Natural killer cell (primary cell): ENCODE results near the gene FHOD3. TPM values are rescaled to one million over a fixed set of nuclear protein-coding genes. Genes with fewer than 3 reads are reported as not detected.

Experiments
- ATAC-seq, 3 donors: fragments of 150-1000 bp in 2 of 3; fragments of 200-7000 bp in 1 of 3; cut with Tn5 transposase; 1 replicate in 1 of 3; 2 replicates in 2 of 3; pipeline ENCODE4 v1.10.0; 2021; ENCODE audit warnings: mild to moderate bottlenecking in 2 of 3, moderate library complexity in 2 of 3
- DNase-seq, 2 donors: peaks; one replicate each; pipeline versions ENCODE4 v3.0.0 to v3.0.0-alpha.2; 2013 to 2021; ENCODE audit warnings: mixed read lengths in 1 of 2
- H3K27ac ChIP-seq: one replicate; pipeline ENCODE4 v1.5.1; 2013; ENCODE audit warnings: mild to moderate bottlenecking, low read length
- H3K27me3 ChIP-seq: one replicate; pipeline ENCODE4 v1.6.1; 2013; ENCODE audit warnings: low read length; ENCODE audit not compliant: control insufficient read depth, insufficient read depth
- H3K36me3 ChIP-seq: one replicate; pipeline ENCODE4 v1.6.1; 2013; ENCODE audit warnings: low read length; ENCODE audit not compliant: control insufficient read depth, insufficient read depth
- H3K4me1 ChIP-seq: one replicate; pipeline ENCODE4 v1.6.1; 2013; ENCODE audit warnings: low read length; ENCODE audit not compliant: control insufficient read depth, insufficient read depth
- H3K4me3 ChIP-seq: one replicate; pipeline ENCODE4 v1.5.1; 2013; ENCODE audit warnings: low read length
- H3K9me3 ChIP-seq: one replicate; pipeline ENCODE4 v1.6.1; 2013; ENCODE audit warnings: low read length; ENCODE audit not compliant: control insufficient read depth, insufficient read depth
- H3K27ac Mint-ChIP-seq, 2 donors: one replicate each; pipeline ENCODE4 v1.8.0; 2022; ENCODE audit warnings: mild to moderate bottlenecking in 2 of 2, mixed read lengths in 2 of 2, moderate library complexity in 1 of 2
- H3K27me3 Mint-ChIP-seq, 2 donors: one replicate each; pipeline ENCODE4 v1.8.0; 2022; ENCODE audit warnings: low read depth in 2 of 2, mixed read lengths in 2 of 2
- H3K36me3 Mint-ChIP-seq: one replicate; pipeline ENCODE4 v1.8.0; 2022; ENCODE audit warnings: mixed read lengths
- H3K4me1 Mint-ChIP-seq, 2 donors: one replicate each; pipeline ENCODE4 v1.8.0; 2022; ENCODE audit warnings: mixed read lengths in 2 of 2
- H3K4me3 Mint-ChIP-seq: one replicate; pipeline ENCODE4 v1.8.0; 2022; ENCODE audit warnings: mild to moderate bottlenecking, moderate library complexity, mixed read lengths
- H3K9me3 Mint-ChIP-seq, 2 donors: one replicate each; pipeline ENCODE4 v1.8.0; 2022; ENCODE audit warnings: mixed read lengths in 2 of 2
- CTCF ChIP-seq: fragments of 200-600 bp; IDR thresholded peaks from one replicate; pipeline ENCODE4 v1.8.0; 2022; ENCODE audit warnings: antibody characterized with exemption
- WGBS: methylation state at CpG from one replicate; pipeline ENCODE4 v1.1.7; 2013; ENCODE audit warnings: missing lambda C conversion rate; ENCODE audit not compliant: insufficient coverage; 5-methylcytosine and 5-hydroxymethylcytosine counted together
- intact Hi-C: fragments of 100-400 bp; cut with micrococcal nuclease; formaldehyde crosslinking; loops from one replicate; pipeline ENCODE4 v1.14.2; 2022
- total RNA-seq, 4 donors: library from RNA; stranded (reverse); fragments of 120-200 nt in 1 of 4; gene quantifications; one replicate each; pipeline versions ENCODE4 v1.2.3 to v1.2.4, GENCODE V29; 2013 to 2022

FHOD3 gene
- total RNA-seq, 3 donors from 2014 or later (not counting 1 experiment from before 2014, with no cell fraction given): not detected

DNA sequence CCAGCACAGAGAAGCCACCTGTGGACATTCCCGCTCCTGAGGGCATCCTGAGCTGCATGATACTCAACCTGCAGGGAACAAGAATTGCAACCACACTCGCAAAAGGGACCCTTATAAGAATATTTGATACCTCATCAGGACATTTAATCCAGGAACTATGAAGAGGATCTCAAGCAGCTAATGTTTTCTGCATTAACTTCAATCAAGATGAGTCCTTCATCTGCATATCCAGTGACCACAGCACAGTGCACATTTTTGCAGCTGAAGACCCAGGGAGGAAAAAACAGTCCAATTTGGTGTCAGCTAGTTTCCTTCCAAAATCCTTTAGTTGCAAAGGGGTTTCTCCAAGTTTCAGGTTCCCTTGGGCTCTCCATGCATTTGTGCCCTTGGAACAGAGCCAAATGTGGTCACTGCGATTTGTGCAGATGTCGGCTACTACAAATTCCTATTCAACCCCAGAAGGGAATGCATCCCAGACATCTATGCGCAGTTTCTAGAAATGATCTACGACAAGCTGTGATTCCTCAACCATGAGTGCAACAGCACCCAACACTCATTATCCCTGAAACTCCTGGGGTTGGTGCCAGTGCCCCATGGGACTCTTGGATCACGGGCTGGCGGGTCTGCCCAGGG, 23.3 kb upstream of the FHOD3 start:
- Mint-ChIP-seq H3K4me3 (no peak overlapping the region), H3K9me3 (no peaks in the 10 kb centered on the region), H3K27ac (no peak overlapping the region), H3K27me3 (peaks cover 12 to 15% of the 10 kb centered on the region in 2 donors), H3K36me3 (no peaks in the 10 kb centered on the region), H3K4me1 (no peaks in the 10 kb centered on the region)
- Histone ChIP-seq H3K9me3 (no peaks in the 10 kb centered on the region), H3K36me3 (no peaks in the 10 kb centered on the region), H3K27ac (no peak overlapping the region), H3K4me3 (no peak overlapping the region), H3K4me1 (no peaks in the 10 kb centered on the region), H3K27me3 (no peaks in the 10 kb centered on the region)
- 96% methylated on average over 8 of the region's 8 CpGs for WGBS
- ATAC-seq: no peak
- no peak for DNase-seq
- no peak for TF ChIP-seq CTCF
- intact Hi-C loops: no loop called here

DNA sequence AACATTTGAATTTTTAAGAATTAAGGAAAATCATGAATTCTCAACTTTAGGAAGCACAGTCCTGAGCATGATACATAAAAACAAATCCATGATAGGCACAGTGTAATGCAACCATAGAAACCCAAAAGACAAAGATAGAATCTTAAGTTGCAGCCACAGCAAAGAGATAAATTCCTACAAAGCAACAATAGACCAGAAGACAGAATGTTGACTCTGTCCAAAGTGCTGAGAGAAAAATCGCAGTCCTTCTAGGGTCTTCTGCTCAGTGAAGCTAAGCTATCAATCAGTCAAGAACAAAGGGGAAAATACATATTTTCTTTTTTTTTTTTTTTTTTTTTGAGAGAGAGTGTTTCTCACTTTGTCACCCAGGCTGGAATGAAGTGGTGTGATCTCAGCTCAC, 22.0 kb upstream of the FHOD3 start:
- no peak overlapping the region for H3K4me3 Mint-ChIP-seq
- no peak for TF ChIP-seq CTCF
- no peak for DNase-seq
- no peak overlapping the region for H3K4me3 ChIP-seq
- H3K27ac ChIP-seq: no peak overlapping the region
- peaks cover 22 to 24% of the 10 kb centered on the region in 2 donors for H3K27me3 Mint-ChIP-seq
- peaks cover 2% of the 10 kb centered on the region for H3K27me3 ChIP-seq
- H3K4me1 Mint-ChIP-seq: no peaks in the 10 kb centered on the region
- no peaks in the 10 kb centered on the region for H3K9me3 Mint-ChIP-seq
- no peaks in the 10 kb centered on the region for H3K4me1 ChIP-seq
- no peaks in the 10 kb centered on the region for H3K9me3 ChIP-seq
- no peak overlapping the region for H3K27ac Mint-ChIP-seq
- H3K36me3 ChIP-seq: no peaks in the 10 kb centered on the region
- 100% methylated on average over 1 of the region's 1 CpG for WGBS
- intact Hi-C loops: no loop called here
- ATAC-seq: no peak
- no peaks in the 10 kb centered on the region for H3K36me3 Mint-ChIP-seq

DNA sequence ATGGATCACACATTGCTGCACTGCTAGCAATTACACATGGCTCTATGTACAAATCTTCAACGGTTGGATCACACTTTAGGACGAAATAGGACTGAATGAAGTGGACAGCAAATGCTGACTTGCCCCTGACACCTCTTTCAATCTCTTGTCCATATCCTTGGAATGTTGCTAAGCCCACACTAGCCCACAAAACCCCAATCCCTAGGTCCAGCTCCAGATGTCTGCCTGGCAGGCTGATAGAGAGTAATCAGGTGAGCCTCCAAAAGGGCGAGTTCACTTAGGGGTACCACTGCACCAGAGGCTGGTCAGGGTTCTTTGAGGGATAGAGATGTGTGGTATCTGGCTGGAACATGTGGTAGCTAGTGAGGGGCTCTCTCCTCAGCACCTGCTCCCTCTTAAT, 18.5 kb upstream of the FHOD3 start:
- no peak for ATAC-seq
- no peak overlapping the region for H3K27ac Mint-ChIP-seq
- TF ChIP-seq CTCF: no peak
- DNase-seq: no peak
- no peak overlapping the region for H3K4me3 ChIP-seq
- H3K36me3 Mint-ChIP-seq: no peaks in the 10 kb centered on the region
- no peaks in the 10 kb centered on the region for H3K4me1 Mint-ChIP-seq
- 71% methylated on average over 3 of the region's 3 CpGs for WGBS
- H3K9me3 Mint-ChIP-seq: no peaks in the 10 kb centered on the region
- peaks cover 25 to 40% of the 10 kb centered on the region in 2 donors for H3K27me3 Mint-ChIP-seq
- H3K9me3 ChIP-seq: no peaks in the 10 kb centered on the region
- no peak overlapping the region for H3K4me3 Mint-ChIP-seq
- no peaks in the 10 kb centered on the region for H3K36me3 ChIP-seq
- intact Hi-C loops: no loop called here
- no peak overlapping the region for H3K27ac ChIP-seq
- H3K4me1 ChIP-seq: no peaks in the 10 kb centered on the region
- H3K27me3 ChIP-seq: peaks cover 2% of the 10 kb centered on the region

DNA sequence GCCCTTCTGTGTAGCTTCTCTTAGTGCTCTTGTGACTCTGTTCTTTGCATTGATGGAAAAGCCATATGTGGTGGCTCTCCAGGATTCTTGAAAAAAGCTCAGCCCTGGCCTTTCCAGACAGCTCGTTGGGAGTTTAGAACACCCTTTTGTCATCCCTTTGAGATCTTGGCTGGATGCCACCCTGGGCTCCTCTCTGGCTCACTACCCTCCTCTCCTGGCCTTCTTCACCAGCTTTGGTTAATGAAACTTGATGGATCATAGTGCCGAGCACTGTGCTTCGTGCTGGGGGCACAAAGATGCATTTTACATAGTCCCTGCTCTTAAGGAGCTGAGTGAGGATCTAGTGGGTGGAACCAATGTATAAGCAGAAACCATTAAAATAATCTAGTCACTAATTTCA, 15.6 kb upstream of the FHOD3 start:
- WGBS: 50% methylated on average over 1 of the region's 3 CpGs
- peaks cover 0 to 4% of the 10 kb centered on the region in 2 donors for H3K4me1 Mint-ChIP-seq
- Histone ChIP-seq H3K9me3 (no peaks in the 10 kb centered on the region), H3K36me3 (no peaks in the 10 kb centered on the region), H3K27ac (no peak overlapping the region), H3K4me3 (no peak overlapping the region), H3K4me1 (no peaks in the 10 kb centered on the region), H3K27me3 (peaks cover 2% of the 10 kb centered on the region)
- peaks cover 21 to 37% of the 10 kb centered on the region in 2 donors for H3K27me3 Mint-ChIP-seq
- H3K27ac Mint-ChIP-seq: no peak overlapping the region
- DNase-seq (no peak), ATAC-seq (no peak)
- H3K36me3 Mint-ChIP-seq: no peaks in the 10 kb centered on the region
- H3K9me3 Mint-ChIP-seq: no peaks in the 10 kb centered on the region
- no peak for TF ChIP-seq CTCF
- H3K4me3 Mint-ChIP-seq: no peak overlapping the region
- intact Hi-C loops: loop anchor here (5.0 kb wide), 1 partner anchor 875 kb away; no protein-coding TSS in a partner anchor
